Stimulated activated CD4-positive, alpha-beta T cell treated with anti-CD3 and anti-CD28 coated beads, TNF-alpha, amount 100 ng/mL, for 48 hours (primary cell): Measurements from ENCODE around the gene PMIS2.

Experiments used
- DNase-seq, 3 donors: peaks; one replicate each; pipeline ENCODE4 v3.0.0-alpha.2; 2020; ENCODE audit warnings: low read depth in 3 of 3

The PMIS2 gene

DNA sequence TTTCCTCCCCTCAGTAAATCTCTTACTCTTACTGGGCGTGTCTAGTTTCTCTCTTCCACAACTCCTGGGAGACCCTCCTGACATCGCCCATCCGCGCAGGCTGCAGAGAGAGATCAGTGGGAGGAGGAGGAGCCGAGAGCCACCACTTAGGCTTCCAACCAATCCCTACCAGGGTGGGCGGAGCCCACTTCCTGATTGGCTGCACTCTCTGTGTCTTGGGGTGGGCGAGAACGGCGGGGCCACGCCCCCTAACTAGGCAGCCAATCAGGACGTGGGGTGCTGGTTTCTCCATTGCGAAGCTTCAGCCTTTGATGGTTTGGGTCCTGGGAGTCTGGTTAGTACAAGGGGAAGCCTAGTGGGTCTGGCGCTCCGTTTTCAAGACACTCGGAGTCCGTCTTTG lies at the start of gene PMIS2:
TSS of gene PMIS2 (plus strand) at position 326 of the 400 bp plus-strand sequence. CDS start 87 bp downstream, outside the sequence.
- peak in 1 of 3 donors; percentile 23 for DNase-seq

DNA sequence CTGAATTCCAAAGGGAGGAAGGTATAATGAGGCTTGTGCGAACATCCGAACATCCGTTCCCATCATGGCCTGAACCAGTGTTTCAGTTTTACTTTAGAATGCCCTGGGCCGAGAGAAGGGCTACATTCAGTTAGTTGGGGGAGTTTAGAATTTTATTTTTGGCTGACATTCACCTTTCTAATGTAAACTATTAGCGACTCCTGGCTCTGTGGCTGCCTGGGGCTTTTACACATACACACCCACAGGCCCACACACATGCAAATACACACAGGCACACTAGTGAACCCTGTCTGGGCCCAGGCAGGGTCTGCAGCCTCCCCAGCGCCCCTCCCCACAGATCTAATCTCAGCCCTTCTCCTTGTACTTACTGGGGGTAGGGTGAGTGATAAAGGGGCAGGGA lies 46.7 kb upstream of the PMIS2 start:
- no peak for DNase-seq

DNA sequence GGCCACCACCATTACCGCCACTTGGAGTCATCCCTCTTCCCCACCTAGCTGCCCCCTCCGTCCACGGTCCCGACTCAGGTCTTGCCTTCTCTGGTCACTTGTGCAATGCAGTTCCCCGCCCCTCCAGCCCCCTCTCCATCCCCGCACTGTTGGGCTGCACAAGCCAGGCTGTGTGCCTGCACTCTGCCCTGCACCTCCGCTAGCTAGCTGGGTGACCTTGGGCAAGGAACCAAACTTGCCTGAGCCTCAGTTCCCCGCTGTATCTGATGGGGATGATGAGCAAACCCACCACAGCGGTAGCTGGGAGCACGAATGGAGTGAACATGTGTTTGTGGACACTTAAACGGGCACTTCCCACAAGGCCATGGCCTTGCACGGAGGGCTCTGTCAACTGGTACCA lies 46.1 kb upstream of the PMIS2 start:
- DNase-seq: no peak

DNA sequence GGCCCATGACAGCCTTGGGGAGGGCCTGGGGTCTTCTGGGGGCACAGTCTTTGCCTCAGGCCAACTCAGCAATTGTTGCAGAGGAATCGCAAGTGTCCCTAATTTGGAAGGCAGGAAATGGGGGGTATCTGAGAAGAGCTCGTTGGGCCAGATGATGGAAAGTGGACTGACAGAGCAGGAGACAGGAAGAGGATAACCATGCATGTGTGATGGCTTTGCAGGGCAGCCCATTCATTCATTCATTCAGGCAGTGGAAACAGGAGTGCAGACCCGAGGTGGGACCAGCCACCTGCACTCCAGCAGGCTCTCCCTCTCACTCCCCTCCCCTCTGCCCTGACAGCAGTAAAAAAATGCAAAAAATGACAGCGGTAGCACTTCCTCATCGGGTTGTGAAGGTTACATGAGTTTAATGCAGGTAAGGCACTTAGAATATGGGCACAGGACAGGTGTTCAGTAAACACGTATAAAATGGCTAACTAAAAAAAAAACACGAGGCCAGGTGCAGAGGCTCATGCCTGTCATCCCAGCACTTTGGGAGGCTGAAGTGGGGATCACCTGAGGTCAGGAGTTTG lies 45.5 kb upstream of the PMIS2 start:
- no peak for DNase-seq

DNA sequence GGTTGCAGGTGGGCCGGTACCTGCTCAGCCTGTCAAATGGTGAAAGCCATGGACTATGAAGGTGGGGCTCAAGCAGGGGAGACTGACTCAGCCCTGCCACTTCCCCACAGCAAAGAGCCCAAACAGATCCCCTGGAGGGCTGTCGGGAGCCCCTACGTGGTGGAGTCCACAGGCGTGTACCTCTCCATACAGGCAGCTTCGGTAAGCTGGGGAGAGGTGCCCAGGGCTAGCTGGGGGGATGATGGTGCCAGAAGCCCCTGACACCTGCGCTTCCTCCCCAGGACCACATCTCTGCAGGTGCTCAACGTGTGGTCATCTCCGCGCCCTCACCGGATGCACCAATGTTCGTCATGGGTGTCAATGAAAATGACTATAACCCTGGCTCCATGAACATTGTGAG lies 43.8 kb upstream of the PMIS2 start:
- no peak for DNase-seq

DNA sequence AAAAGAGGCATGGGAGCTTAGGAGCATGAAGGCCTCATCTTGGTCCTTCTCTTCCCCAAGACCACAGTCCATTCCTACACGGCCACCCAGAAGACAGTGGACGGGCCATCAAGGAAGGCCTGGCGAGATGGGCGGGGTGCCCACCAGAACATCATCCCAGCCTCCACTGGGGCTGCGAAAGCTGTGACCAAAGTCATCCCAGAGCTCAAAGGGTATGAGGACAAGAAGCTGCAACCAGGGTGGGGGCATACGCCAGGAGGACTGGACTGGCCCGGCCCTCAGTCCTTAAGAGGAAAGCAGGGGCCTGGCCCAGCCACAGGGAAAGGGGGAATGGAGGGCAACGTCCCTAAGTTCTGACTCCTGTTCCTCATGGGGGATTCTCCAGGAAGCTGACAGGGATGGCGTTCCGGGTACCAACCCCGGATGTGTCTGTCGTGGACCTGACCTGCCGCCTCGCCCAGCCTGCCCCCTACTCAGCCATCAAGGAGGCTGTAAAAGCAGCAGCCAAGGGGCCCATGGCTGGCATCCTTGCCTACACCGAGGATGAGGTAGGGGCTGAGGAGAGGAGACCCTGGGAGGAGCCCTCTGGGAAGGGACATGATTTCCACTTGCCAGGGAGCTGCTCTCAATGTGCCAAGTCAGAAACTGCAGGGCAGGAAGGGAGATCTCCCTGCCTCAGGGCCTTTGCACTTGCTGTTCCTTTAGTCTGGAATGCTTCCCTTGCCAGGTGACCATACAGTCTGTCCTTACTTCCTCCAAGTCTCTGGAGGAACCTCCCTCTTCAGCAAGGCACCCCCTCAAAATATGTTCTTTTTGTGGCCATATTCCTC lies 42.5 kb upstream of the PMIS2 start:
- no peak for DNase-seq

DNA sequence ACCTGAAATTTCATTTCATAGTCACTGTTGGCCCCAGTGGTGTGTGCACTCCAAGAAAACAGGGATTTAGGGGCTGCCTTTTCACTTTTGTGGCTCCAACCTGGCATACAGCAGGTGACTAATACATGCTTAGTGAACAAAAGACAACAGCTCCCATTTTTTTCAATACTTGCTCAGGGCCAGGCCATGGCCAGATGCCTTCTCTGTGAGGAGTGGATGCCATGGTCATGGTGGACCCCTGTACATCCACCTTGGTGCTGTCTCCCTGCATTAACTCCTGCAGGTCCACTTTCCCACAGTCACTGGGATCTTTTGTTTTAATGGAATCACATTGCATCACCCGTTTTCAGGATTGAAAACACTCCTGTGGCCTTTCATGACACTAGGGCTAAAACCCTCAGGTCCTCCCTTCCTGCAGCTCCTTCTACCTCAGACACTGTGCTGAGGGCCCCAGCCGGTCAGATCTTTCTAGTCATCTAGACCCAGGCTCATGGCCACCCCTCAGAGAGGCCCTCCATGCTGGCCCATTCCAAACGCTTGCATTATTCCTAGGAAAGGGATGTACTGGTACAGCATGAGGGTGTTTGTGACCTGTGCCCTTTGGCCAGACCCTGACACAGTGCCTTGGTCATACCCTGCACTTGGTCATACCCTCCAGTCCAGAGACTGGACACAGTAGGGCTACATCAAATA lies 41.7 kb upstream of the PMIS2 start:
- DNase-seq: no peak

DNA sequence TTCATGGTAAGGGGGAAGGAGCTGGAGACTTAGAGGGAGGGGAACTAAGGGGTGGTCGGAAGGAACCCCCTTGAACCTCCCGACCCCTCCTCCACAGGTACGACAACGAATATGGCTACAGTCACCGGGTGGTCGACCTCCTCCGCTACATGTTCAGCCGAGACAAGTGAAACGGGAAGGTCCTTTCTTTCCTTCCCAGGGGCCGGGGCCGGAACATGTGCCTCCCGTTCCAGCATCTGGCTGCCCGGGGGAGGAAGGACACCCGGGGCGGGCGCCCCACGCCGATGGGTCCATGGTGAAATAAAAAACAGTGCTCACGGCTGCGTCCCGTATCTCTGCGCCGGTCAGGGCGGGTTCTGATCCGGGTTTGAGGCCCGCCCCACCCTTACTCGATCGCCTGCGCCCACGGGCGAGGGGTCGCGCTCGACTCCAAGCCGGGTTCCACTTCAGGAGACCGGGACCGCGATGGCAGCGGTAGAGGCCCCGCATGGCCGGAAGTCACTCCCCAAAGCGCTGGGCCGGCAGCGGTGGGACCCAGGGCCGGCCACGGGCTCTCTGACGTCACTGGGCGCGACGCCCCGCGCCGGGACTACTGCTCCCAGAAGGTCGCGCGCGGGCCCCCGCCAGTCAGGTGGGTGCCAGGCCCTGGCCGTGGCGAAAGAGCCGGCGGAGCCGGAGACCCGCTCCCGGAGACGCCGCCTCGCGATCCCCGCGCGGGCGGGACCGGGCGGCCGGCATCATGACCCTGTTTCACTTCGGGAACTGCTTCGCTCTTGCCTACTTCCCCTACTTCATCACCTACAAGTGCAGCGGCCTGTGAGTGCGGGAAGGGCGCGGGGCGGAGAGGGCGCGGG lies 40.7 kb upstream of the PMIS2 start, which contains the start of gene TMEM147:
TSS of gene TMEM147 (plus strand) at position 626 of the 854 bp plus-strand sequence. CDS start at position 740, 114 bp downstream.
- peak; percentile 58 to 84 (median 72) for DNase-seq

DNA sequence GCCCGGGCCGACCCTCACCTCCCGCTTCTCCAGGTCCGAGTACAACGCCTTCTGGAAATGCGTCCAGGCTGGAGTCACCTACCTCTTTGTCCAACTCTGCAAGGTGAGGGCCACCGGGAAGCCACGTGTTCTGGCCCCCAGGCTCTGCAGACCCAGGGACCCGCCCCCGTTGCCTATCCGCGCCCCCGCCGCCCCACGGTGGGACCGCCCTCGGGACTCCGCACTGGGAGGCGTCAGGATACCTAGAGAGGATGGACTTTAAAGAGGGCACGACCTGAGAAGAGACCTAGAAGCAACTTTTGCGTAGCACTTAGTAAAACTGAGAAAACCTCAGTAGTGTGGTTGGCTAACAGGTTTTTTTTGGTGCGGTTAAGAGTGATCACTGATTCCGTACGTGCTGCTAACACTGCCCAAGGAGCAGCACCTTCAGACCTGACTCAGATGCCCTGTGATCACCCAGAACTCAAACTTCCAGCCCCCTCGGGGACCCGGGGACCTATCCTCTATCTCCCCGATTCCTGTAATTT lies 40.1 kb upstream of the PMIS2 start:
- DNase-seq: peak; percentile 44 to 70 (median 63)

DNA sequence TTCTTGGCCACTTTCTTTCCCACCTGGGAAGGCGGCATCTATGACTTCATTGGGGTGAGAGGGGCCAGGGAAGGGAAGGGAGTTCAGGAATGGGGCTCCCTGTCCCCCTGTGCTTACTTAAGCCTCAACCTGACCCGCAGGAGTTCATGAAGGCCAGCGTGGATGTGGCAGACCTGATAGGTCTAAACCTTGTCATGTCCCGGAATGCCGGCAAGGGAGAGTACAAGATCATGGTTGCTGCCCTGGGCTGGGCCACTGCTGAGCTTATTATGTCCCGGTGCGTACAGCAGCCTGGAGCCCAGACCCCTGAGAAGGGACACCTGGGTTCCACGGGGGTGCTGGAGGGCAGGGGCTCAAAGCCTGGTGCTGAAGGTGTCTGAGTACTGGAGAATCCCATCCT lies 39.4 kb upstream of the PMIS2 start:
- DNase-seq: no peak

DNA sequence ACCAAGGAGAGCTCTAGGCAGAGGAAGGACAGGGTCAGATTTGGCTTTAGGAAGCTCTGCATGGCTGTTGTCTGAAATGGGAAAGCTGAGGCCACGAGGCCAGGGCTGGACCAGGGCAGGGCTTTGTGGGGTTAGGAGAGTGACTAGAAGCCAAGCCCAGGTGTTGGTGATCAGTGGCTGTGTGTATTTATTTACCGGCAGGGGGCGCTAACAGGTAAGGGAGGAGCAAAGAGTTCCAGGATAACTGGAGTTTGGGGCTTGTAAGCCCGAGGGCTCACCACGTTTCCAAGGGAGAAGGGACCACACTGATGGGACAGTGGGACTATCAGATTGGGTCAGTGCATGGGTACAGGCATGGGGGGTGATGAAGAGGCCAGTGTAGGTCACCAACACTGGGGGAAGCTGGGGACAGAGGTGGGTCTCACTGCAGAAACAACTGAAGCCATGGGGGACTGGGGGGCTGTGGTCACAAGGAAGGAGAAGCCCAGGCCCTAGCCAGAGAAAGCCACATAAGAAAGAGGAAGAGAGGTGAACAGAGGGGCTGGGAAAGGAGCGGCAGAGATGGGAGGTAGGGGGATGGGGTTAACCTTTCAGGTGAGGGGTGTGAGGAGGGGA lies 36.7 kb upstream of the PMIS2 start:
- DNase-seq: peak in 2 of 3 donors; percentile 18 to 63

DNA sequence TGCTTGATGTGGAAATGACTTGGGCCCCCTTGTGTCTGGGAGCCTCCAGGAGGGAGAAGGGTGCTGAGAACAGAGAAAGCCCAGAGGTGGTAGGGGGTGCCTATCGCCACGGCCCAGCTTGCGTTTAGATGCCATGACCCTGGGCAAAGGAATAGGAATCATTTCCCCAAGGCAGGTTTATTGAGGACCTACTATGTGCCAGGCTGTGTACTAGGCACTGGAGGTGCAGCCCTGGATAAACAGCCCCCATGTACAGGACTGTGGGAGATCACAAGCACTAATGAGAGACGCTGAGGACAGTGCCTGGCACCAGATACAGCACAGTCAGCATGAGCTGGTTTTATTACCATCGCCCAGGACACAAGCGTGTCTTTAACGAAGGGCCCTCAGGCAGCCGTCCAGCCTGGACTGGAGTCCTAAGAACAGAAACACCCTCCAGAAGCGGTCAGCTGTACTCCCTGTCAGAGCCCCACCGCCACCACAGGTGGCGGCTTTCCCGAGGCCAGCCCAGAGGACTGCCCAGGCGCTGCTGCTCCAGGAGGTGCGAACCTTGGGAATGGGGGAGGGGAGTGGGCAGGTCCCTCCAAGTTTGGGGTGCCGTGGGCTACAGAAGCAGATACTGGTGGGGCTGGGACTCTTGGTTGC lies 36.0 kb upstream of the PMIS2 start:
- DNase-seq: no peak

DNA sequence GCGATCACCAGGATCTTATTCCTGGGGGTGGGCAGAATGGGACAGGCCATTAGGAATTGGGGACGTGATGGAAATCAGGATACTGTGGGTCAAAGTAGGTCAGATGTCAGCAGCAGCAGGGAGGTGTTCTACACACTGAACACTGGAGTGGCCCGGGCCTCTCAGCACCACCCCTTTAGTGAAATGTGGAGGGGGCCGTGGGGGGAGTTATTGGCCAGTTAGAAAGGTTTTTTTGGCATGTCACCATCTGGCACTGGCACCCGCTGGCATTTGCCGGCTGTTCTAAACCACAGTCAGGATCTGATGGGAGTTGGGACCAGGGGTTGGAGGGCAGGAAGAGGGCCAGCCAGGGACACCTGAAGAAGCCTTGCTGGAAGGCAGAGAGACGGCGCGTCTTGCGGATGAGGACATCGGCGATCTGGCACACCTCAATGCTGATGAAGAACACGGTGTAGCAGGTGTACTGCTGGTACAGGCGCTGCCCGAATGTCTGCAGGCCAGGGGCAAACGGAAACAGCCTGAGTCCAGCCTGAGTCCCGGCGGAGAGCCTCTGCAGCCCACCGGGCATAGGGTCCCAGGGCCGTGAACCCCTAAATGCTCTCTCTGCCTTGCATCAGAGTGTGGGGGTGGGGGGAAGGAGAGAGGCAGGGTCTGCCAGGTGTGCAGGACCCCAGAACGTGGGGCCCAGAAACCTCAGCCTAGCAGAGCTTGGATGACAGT lies 34.7 kb upstream of the PMIS2 start:
- DNase-seq: no peak

DNA sequence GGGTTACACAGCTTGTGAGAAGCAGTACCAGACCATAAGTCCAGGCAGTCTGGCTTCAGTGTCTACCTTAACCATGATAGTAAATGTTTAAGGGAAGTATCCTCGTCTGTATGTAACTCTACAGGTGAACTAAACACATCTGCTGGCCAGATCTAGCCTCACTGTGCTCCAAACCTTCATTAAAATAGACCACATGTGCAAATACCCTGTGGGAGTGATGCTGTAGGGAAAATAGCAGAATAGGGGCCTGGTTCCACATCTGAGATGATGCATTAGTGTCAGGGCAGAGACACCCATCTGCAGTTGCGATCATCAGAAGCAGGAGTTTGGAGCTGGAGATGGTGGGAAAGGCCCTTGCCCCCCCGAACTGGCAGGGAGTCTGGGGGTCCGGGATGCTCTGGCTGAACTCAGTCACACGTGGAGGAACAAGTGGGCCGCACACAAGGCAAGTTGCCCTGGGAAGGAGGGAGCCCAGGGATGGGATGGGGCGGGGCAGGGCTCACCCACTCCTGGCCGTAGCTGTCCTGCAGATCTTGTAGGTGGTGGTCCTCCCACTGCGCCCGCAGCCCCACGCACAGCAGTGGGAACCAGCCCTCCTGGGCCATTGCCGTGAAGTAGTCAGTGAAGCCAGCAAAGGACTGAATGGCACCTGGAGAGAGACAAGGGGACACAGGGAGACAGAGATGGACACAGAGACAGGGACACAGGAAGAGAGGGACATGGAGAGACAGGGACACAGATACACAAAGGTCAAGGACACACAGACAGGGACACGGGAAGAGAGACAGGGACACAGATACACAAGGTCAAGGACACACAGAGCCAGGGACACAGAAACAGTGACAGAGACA lies 33.2 kb upstream of the PMIS2 start:
- DNase-seq: no peak

DNA sequence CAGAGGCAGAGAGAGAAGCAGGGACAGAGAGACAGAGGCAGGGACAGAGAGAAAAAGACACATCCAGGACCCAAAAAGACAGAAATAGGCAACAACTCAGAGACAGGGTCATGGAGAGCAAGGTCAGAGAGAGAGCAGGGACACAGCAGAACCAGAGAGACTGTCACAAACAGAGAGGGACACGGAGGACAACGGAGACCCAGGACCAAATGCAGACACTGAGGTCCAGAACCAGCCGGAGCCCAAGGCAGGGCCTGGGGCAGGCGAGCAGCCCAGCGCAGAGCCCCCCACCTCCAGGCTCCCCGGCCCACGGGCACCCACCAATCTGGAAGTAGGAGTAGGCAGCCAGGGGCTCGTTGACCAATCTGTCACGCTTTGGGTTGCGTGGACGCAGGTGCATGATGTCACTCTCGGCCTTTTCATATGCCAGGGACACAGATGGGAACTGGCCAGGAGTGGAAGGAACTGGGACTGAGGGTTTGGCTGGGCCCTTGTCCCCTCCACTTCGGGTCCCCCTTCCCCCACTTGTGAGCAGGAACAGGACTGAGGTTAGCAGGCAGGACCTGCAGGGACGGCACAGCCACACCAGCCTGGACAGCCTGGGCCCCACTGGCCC lies 32.5 kb upstream of the PMIS2 start:
- DNase-seq: no peak

DNA sequence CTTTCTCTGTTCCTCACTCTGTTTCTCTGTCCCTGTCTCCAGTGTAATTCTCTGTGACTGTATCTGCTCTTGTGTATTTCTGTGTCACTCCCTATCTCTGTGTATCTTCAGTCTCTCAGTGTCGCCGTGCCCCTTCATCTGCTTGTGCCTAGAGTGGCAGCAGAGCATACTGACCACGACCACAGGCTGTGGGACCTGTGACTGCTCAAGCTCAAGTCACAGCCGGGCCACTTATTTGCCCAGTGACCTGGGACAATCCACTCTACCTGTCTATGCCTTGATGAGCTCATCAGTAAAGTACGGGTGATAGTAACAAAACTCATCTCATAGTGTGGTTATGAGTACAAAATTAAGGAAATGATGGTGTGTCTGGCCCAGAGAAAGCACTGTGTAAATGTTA lies 31.9 kb upstream of the PMIS2 start:
- no peak for DNase-seq

DNA sequence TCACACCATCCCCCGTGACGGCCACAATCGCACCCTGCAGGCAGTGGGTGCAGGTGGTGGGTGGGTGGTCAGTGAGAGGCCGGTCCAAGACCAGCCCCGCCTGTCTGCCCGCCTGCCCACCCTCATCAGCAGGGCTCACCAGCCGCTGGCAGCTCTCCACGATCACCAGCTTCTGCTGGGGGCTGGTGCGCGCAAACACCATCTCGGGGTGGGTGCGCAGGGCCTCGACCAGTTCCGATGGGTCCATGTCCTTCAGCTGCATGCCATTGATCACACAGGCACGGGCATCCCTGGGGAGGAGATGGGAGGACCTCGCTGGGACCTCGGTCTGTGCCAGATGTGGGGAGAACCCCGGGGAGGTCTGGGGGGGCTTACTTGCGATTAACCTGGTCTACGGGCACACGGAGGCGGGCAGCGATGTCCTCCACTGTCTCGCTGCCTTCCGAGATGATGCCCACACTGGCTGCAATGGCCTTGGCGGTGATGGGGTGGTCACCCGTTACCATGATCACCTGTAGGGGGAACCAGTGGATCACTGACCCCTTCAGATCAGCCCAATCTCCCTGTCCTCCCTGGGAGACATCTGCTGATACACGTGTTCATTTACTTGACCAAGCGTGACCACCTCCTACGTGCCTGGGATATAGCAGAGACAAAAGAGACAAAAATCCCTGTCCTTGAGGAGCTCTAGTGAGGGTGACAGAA lies 30.5 kb upstream of the PMIS2 start:
- DNase-seq: no peak
